Measurements from ENCODE around the gene USP2.
A peak's percentile ranks its signal among the peaks of the same experiment; 100 is the strongest.

Gene USP2

DNA sequence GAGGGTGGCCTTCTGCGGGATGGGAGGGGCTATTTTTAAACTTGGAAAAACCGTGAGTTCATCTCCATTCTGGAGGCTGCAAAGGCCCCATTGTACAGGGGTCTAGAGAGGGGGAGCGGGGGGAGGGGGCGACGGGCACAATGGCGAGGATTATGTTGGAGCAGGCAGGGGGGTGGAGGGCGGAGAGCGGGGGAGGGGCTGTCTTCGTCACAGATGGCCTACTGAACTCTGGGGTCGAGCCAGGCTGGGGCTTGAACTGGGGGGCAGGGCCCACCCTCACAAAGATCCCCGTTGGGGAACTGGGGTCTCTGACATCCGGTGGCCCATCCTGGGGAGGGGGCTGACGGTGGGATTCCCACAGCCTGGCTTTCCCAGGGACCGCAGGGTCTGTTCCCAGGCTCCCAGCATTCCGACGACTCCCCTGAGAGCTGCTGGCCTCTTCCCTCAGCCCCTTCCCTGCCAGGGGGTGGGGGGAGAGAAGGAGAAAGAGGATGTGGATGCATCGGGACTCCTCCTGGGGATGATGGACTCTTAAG, 61.2 kb downstream of the USP2 start:
- DNase-seq: peak; percentile 60

DNA sequence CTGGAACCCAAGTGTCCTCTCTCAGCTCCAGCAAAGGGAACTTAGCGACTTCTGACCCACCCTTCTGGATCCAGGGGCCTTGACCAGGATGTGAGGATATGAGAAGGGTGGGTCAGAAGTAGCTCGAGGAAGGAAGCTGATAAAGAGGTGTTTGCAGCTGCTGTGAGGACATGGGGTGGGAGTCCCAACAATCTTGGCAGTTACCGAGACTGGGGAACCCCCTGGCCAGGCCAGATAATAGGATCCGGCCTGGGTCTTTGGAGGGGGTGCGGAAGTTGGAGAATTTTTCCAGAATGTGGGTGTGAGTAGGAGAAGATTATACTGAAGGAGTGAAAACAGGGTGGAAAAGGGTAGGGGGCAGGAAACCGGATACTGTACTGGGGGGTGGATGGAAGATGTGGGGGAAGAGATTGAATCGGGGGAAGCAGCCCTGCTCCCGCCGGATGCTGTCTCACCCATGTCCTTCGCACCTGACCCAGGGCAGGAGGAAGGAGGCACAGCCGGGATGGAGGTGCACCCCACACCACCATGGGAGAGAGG, 61.7 kb downstream of the USP2 start:
- no peak for DNase-seq

DNA sequence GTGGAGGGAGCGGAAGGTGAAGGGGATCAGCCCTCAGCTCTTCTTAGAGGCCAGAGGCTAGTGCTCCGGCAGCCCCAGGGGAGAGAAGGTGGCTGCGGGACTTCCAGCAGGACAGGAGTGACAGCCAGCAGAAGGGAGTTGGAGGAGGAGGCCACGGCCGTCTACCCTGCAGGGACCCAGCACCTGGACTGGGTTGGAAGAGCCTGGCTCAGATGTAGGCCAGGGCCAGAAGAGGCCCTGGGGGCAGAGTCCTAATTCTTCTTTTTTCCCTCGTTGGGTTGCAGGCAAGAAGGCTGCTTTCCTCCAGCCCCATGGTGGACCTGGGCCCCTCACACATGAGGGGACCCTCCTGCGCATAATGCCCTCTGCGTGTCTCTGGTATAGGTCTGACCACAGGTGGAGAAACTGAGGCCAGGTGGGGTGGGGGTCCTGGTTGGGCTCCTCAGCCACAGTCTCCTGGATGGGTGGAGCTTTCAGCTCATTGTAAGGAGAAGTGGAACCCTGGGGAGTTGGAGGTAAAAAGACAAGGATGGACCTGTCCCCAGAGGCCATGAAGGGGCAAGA, 62.3 kb downstream of the USP2 start:
- no peak for DNase-seq

DNA sequence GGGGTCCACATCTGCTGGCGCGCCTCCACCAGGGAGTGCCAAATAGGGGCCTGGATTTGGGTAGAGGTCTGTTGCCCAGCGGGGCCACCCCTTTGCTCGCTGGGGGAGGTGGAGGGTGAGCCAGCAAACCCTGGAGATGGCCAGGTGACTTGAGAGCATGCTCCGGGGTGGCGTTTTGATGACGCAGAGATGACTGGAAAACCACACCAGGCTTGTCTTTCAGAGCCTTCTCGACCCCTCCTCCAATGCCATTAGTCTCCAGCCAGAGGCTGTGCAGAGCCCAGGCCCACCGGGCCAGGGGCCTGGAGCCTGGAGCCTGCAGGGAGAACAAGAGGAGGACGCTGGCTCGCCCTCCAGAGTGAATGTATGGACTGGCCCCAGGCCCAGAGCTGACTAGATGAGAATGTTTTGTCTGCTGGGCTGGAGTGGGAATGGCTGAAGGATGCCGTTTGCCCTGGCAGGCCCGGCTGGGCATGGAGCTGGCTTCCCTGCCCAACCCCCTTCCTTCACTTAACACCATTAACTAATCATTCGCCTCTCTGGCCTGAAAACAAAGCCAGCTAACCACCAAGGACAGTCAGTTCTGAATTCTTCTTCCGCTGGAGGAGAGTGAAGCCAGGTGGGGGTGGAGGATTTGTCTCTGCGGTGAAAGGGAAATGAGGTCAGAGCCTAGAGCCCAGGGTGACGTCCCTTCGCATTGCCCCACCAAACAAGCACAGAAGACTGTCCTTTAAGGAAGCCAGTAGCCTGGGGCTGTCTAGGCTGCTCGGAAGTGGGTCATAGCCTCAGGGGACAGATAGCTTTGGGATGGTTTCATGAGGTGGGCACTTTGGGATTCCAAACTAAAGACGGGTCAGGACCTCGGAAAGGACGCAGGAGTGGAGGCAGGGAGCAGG, 63.0 kb downstream of the USP2 start:
- DNase-seq: peak; percentile 74

DNA sequence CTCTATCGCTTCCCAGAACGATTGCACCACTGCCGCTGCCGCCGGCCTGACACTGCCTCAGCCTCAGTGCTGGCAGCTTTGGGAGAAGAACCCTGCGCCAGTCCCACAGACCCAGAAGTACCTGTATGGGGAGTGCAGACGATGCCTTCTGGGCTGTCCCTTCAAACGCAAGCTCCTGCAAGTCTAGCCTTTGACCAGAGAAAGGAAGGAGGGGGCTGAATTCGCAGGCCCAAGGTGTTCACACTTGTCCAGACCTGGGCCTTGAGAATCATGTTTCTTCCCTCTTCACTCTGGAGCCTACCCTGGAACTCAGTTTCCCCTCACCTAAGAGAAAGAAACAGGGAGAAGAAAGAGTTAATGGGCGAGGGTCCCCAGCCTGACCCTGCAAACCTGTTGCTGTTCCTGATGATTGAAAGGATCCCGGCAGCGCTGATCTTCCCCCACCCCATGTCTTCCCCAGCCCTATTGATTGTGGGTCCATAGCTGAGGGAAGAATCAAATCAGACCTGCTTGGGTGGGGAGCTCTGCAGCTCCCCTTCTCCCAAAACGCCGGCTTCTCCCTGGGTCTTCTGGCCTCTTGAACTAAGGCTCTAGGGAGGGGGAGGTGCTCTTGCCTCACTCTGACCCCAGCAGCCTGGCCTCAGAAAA, 63.8 kb downstream of the USP2 start:
- no peak for DNase-seq

DNA sequence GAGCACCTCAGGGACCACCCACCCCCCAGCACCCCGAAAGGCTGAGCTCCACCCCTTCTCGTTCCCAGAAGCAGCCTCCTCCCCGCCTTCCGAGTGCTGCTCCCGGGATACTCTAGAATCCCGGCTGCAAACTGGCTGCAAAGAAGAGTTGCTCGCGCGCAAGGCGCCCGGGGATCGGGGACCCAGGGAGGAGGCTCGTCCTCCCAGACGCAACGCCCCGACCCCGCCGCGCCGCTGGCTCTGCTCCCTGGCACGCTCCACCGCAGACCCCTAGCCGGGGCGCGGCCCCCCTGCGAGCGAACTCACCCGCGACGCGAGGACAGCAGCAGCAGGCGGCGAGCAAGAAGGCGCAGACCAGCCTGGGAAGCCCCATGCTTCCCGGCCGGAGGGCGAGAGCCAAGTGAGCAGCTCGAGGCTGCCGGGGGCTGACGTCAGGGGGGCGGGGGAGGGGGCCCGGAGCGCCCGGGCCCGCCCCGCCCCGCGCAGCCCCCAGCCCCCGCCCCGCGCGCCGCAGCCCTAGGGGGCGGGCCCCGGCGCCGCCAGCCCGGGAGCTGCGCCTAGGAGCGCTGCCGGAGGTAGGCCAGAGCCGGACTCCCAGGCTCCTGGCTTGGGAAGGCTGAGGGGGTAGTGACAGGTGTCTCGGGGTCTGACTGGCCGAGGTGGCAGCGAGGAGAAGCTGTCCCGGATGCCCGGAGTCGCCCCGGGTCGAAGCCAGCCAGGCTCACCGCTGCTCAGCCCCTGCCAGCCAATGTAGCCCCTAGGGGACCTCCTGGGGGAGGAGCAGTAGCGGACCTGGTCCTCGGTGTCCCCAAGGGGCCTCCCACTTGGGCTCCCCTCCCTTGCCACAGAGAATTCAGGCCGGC, 64.5 kb downstream of the USP2 start, which contains the start of gene MCAM:
Gene MCAM, minus strand, starts transcription at position 402 of the 863 bp plus-strand sequence. Its CDS starts 29 bp downstream, at position 373.
- peak; percentile 50 for DNase-seq

DNA sequence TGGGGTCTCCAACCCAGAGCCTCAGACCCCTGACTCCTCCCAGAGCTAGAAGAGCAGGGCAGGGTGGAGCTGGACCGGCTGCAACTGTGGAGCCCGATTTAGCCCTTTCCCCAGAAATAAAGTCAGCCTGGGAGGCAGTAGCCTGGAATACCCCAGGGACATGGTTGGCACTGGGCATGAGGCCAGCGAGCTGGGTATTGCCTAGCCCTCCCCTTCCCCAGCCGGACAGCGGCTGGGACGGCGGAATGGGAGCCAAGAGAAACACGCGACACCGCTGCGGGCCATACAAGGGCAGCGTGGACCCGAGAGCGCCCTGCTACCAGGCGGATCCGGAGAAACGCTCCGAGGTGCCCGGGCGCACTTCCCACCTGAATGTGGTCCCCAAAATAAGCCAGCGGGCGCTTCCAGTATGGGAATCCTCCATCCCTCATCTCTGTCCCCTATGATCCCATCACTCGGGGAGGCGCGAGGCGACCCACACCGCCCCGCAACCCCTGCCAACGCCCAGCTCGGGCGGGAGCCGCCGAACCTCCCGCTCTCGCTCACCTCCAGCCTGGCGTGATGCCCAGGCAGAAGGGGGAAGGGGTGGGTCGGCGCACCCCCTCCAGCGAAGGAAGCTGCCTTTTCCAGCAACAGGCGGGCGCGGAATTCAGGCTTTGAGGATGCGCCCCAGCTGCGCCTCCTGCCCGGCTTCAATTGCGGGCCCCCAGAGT, 65.3 kb downstream of the USP2 start:
- DNase-seq: peak; percentile 31

DNA sequence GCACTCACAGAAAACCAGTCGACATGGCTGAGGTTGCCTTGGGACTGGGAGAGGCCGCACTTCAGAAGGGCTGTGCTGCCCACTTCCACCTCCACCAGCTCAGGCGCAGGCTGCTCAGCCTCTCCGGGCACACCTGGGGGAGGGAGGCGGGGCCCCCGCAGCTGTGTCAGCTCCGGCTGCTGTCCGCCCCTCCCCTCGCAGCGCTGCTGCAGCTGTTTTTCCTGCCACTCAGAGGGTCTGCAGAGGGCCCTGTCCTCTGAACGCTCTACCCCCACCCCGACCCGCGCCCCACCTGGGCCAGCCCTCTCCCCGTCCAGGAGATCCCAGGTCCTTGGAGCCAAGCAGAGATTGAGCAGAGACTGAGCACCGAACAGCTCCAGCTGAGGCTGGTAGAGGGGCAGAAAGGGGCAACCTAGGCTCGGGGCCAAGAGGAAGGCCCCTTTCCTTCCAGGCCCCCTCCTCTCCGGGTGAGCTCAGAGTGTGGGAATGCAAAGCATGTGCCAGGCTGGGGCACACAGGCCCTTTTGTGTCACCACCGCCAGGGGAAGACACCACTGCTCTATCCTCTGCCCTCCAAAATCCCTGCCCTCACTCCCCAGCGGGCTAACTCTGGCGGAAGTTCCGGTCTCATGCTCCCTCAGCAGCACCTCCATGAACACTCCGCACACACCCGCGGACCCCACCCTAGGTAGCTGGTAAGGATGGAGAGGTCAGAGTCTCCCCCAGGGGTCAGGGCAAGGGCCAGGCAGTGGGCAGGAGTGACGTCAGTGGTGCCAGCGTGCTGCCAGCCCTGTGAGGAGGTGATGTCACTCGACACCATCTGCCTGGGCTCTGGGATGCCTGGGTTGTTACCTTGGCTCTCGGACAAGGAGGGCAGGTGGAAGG, 66.1 kb downstream of the USP2 start:
- no peak for DNase-seq

DNA sequence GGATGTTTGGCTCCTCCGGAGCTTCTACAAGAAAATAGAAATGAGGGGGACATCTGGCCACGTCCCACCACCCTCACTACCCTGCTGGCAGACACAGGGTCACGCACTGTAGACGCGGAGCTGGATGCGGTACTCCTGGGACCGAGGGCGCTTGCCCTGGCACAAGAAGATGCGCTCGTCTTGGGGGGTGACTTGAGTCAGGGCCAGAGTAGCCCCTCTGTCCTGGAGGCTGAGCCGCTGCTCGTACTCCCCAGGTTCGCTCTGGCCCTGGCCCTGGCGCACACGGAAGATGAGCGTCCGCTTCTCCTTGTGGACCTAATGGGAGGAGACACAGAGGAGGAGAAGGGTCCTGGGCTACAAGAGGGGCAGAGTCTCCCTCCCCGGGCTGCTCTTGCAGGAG, 66.8 kb downstream of the USP2 start:
- DNase-seq: no peak

DNA sequence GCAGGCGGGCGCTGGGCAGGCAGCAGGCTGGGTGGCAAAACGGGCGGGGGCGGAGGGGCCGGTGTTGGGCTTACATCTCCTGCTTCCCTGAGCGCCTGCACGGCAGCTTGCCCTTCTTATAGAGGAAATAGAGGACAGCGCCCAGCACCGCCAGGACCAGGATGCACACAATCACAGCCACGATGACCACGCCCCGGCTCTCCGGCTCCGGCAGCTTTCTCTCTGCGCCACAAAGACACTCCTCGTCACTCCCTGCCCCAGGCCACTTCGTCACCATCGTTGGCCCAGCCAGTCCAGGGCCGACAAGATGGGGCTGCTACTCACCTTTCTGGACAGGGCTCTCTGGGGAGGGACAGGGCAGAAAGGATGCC, 70.8 kb downstream of the USP2 start:
- DNase-seq: no peak

DNA sequence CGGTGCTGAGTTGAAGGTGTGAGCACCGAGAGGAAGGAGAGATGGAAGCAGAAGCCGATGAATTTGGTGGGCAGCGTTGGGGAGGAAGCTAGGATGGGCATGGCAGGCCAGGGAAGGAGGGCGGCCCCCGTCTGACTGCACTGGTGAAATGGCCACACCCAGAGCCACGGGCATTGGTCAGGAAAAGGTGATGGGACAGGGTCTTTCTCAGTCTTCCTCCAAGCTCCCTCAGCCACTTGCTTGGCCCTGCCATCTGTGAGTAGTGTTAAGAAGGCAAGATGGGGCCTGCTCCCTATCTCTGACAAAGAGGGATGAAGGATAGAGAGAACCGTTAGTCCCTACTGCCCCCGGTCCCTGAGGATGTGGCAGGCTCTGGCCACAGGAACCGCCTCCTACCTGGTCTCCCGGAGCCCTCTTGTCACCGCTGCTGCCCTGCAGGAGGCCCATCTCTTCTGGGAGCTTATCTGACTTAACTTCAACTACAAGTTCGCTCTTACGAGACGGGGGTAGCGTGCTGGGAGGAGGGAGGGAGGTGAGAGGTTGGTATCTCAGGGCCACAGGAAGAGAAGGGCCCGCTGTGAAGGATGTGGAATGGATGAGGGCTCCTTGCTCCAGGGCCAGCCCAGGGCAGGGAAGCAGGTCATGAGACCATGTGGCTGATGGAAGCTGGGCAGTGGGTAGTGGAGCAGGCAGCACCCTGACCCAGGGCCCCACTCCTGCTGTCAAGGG, 71.4 kb downstream of the USP2 start:
- DNase-seq: no peak

DNA sequence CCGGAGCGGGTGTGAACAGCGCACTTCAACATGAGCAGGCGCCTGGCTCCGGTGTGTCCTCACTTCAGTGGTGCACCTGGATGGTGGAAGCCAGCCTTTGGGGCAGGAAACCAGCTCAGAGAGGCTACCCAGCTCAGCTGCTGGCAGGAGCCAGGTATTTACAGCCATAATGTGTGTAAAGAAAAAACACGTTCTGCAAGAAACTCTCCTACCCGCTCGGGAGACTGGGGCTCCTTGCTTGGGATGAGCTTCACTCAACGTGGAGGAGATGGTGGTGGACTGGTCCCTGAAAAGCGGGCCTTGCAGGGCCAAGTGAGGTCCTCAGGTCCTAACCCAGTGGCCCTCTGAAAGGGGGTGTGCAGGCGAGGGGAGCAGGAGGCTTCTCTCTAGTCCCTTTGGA, 72.1 kb downstream of the USP2 start:
- no peak for DNase-seq

DNA sequence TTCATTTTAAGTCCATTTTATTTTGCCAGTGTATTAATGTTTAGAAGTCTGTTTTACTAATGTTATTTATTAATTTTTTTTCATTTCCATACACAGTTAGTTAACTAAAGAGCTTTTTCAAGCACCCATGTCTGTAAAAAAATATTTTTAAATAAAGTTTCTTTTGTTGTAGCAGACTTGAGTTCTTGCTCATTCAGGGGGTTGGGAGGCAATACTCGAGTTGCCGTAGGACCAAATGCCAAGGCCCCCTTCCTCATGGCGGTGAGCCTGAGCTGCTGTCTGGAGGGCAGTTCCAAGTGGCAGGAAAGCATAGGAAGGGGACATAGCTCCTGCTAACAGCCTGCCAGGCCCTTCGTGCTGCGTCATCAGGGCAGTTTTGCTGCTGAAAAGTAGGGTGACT, 73.5 kb downstream of the USP2 start:
- no peak for DNase-seq

DNA sequence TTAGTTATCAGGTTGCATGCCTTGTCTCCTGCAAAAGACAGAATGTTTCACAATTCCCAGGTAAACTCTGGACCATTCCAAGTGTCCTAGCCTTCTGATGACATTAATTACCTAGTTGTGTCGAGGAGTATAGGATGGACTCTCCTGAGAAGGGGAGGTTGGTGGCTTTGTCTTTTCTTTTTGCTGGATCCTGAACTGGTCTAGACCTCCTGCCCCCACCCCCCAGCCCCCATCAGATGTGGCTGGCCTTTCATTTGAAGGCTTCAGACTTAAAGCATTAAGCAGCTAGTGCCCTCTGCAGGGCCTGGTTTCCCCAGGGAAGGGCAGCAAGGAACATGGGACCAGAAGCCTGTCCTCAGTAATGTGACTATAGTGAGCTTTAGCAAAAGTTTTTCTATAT, 74.3 kb downstream of the USP2 start:
- DNase-seq: no peak

DNA sequence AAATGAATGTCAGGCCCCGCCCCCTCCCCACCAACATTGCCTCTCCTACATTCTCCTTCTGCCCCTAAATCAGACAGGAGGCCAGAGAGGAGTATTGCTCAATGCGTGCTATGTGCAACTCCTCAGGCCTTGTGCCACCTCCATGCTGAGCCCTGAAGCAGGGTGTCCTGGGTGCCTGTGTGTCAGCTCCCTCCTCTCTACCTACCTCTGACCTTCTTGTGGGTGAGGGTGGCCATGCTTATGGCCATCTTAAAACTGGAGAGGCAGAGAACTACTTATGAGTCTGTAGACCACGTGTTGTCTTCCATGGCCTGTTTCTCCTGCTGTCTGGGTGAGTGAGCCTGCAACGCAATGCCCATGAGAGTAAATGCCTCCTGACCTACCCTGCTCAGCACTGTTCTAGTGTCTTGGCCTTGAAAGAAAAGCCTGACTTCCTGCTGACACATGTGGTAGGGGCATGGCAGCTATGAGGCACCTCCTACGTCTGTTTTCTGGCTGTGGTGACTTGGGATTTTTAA, 75.1 kb downstream of the USP2 start:
- DNase-seq: peak; percentile 28

DNA sequence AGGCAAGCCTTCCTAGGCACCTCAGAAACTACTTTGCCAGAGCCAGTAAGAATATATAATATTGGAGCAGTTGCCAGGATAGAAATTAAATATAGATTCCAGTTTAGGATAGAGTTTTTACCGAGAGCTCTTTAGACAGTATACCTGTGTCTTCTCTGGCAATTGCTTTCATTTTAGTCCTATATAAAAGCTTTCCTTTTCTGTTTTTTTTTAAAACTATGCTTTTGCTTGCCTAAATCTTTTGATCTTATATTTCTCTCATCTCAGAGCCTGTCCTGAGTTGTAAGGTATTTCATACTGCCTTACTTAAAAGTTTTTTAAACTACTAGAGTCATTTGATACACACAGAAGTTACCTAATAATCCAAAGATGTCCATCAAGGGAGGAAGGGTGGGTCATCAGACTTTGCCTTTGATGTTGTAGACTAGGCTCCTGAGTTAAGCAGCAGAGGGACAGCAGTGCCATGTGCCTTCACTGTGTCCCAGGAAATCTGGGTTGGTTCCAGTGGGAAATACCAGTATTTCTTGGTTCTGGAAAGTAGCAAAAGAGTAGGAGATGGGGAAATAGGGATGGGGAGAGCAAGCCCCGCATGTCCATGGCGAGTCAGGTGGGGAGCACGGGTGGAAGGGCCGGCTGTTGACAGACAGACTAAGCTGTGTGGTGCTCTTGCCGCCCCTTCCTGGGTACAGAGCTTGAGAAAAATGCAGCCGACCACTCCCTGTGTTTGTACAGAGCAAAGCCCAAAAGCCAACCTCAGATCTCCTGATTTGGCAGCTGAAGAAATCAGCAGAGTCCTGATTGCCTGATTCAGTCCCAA, 75.7 kb downstream of the USP2 start:
- DNase-seq: no peak
